HepG2 (cell line): Measurements from ENCODE around the gene ABCC3. TPM values are rescaled to one million over a fixed set of nuclear protein-coding genes. Genes with fewer than 3 reads are reported as not detected.

ENCODE experiments used
- ATAC-seq: fragments of 200-7000 bp; cut with Tn5 transposase; 3 replicates; pipeline ENCODE4 v1.9.1; 2020; ENCODE audit warnings: mild to moderate bottlenecking, moderate library complexity
- BruUV-seq: library from RNA; stranded (reverse); fragments of 400-500 nt; replicated peaks from 2 replicates; lab custom pipeline; 2021; lab: Mats Ljungman, UMichigan
- CTCF ChIA-PET: fragments of 300-600 bp; formaldehyde crosslinking; extraction: SDS; loops from one replicate; lab custom pipeline; 2021; ENCODE audit warnings: low total read pairs, inconsistent platforms, low intra/inter-chr PET ratio; lab: Yijun Ruan, JAX
- POLR2A ChIA-PET: fragments of 350-600 bp; sonication (Branson Sonifier 250); formaldehyde crosslinking; loops from one replicate; lab custom pipeline; 2020; ENCODE audit warnings: antibody characterized with exemption, inconsistent platforms; lab: Yijun Ruan, JAX
- DNase-seq: peaks from one replicate; pipeline ENCODE4 v3.0.0-alpha.2; 2015; ENCODE audit warnings: low spot score
- FAIRE-seq: peaks from 3 replicates; lab custom pipeline; 2011; peaks lifted over from hg19 to GRCh38; lab: Jason Lieb, UNC
- H2AFZ ChIP-seq: one replicate; pipeline ENCODE4 v1.6.1; 2011; ENCODE audit warnings: low read length, inconsistent platforms
- H3K27ac ChIP-seq: fragments of 300-600 bp; 3 replicates; pipeline ENCODE4 v1.8.0; 2011; ENCODE audit warnings: mixed run types, mild to moderate bottlenecking, mixed read lengths, low read length, inconsistent platforms; ENCODE audit not compliant: insufficient read depth; ENCODE audit errors: extremely low read length
- H3K27me3 ChIP-seq, 2 experiments: fragments of 200-600 bp in 1 of 2; 2 replicates in 1 of 2; 3 replicates in 1 of 2; pipeline versions ENCODE4 v1.6.0 to v1.8.0; 2011; ENCODE audit warnings: low read length in 2 of 2, mild to moderate bottlenecking in 2 of 2, moderate library complexity in 2 of 2, inconsistent platforms in 1 of 2; ENCODE audit not compliant: insufficient read depth in 2 of 2, control insufficient read depth in 1 of 2
- H3K36me3 ChIP-seq, 2 experiments: fragments of 200-600 bp in 1 of 2; replicated peaks in 1 of 2; 2 replicates in 1 of 2; 3 replicates in 1 of 2; pipeline versions ENCODE4 v1.5.1 to v1.8.0; 2011; ENCODE audit warnings: low read length in 2 of 2, inconsistent platforms in 1 of 2; ENCODE audit not compliant: insufficient read depth in 2 of 2, control insufficient read depth in 1 of 2
- H3K4me1 ChIP-seq: 2 replicates; pipeline ENCODE4 v1.5.1; 2012; ENCODE audit warnings: low read length, inconsistent platforms; ENCODE audit not compliant: insufficient read depth
- H3K4me2 ChIP-seq: 2 replicates; pipeline ENCODE4 v1.6.0; 2011; ENCODE audit warnings: low read depth, low read length, inconsistent platforms
- H3K4me3 ChIP-seq, 3 experiments: fragments of 200-600 bp in 1 of 3; sonication (generic), shearing (Covaris generic) in 1 of 3; replicated peaks in 1 of 3; 2 replicates each; pipeline ENCODE4 v1.5.1; 2011 to 2016; ENCODE audit warnings: low read length in 3 of 3, inconsistent platforms in 2 of 3, low read depth in 2 of 3, mild to moderate bottlenecking in 2 of 3, control low read depth in 1 of 3, mixed read lengths in 1 of 3; ENCODE audit not compliant: insufficient read depth in 1 of 3
- H3K79me2 ChIP-seq: one replicate; pipeline ENCODE4 v1.6.1; 2011; ENCODE audit warnings: low read length, inconsistent platforms; ENCODE audit not compliant: insufficient read depth
- H3K9ac ChIP-seq: 2 replicates; pipeline ENCODE4 v1.6.0; 2011; ENCODE audit warnings: mild to moderate bottlenecking, low read depth, low read length, inconsistent platforms; ENCODE audit not compliant: insufficient read depth
- H3K9me3 ChIP-seq: 2 replicates; pipeline ENCODE4 v1.5.1; 2012; ENCODE audit warnings: mild to moderate bottlenecking, low read length
- H4K20me1 ChIP-seq: 2 replicates; pipeline ENCODE4 v1.6.0; 2011; ENCODE audit warnings: inconsistent platforms, mild to moderate bottlenecking, low read length, moderate library complexity; ENCODE audit not compliant: insufficient read depth
- AGO1 ChIP-seq: fragments of 200-400 bp; formaldehyde crosslinking; IDR thresholded peaks from 2 replicates; pipeline ENCODE4 v1.6.1; 2017; ENCODE audit warnings: mild to moderate bottlenecking, low read depth, low read length, moderate library complexity; ENCODE audit not compliant: poor library complexity, severe bottlenecking
- DBP ChIP-seq: sonication (generic); formaldehyde crosslinking; IDR thresholded peaks from 2 replicates; pipeline ENCODE4 v1.4.0; 2020; ENCODE audit warnings: missing genetic modification reagents; ENCODE audit errors: not compliant biosample characterization
- FLYWCH1 ChIP-seq: sonication (generic); formaldehyde crosslinking; IDR thresholded peaks from 2 replicates; pipeline ENCODE4 v1.8.1; 2023; ENCODE audit warnings: mild to moderate bottlenecking, missing genetic modification reagents
- FOXC1 ChIP-seq: sonication (generic); formaldehyde crosslinking; IDR thresholded peaks from 2 replicates; pipeline ENCODE4 v1.8.0; 2022; ENCODE audit warnings: mild to moderate bottlenecking, missing genetic modification reagents, borderline replicate concordance
- GABPB1 ChIP-seq: IDR thresholded peaks from 2 replicates; pipeline ENCODE4 v1.6.1; 2016; ENCODE audit warnings: mild to moderate bottlenecking, missing genetic modification reagents, moderate library complexity, missing compliant biosample characterization
- GPBP1L1 ChIP-seq: sonication (generic); formaldehyde crosslinking; IDR thresholded peaks from 2 replicates; pipeline ENCODE4 v1.5.0; 2020; ENCODE audit warnings: mild to moderate bottlenecking, missing genetic modification reagents
- HHEX ChIP-seq: IDR thresholded peaks from 2 replicates; pipeline ENCODE4 v1.6.1; 2016; ENCODE audit warnings: control low read depth
- KDM2A ChIP-seq: sonication (generic); formaldehyde crosslinking; IDR thresholded peaks from 2 replicates; pipeline ENCODE4 v1.4.0; 2020; ENCODE audit warnings: low read depth, missing genetic modification reagents, borderline replicate concordance
- MYNN ChIP-seq: sonication (generic); formaldehyde crosslinking; IDR thresholded peaks from 2 replicates; pipeline ENCODE4 v1.4.0; 2020; ENCODE audit warnings: mild to moderate bottlenecking, low read depth, missing genetic modification reagents
- NFAT5 ChIP-seq: sonication (generic); formaldehyde crosslinking; IDR thresholded peaks from 2 replicates; pipeline ENCODE4 v1.4.0; 2020; ENCODE audit warnings: missing genetic modification reagents
- NFKBIZ ChIP-seq: IDR thresholded peaks from 2 replicates; pipeline ENCODE4 v1.6.1; 2018; ENCODE audit warnings: missing genetic modification reagents, missing compliant biosample characterization
- U2AF1 ChIP-seq: fragments of 200-400 bp; formaldehyde crosslinking; optimal IDR thresholded peaks from 2 replicates; pipeline ENCODE3; 2017; ENCODE audit warnings: mild to moderate bottlenecking, low read depth, low read length
- ZNF550 ChIP-seq: sonication (generic); formaldehyde crosslinking; IDR thresholded peaks from 2 replicates; pipeline ENCODE4 v1.4.0; 2020; ENCODE audit warnings: mild to moderate bottlenecking, missing genetic modification reagents, borderline replicate concordance
- WGBS: methylation state at CpG from one replicate; pipeline ENCODE4 v1.1.6; 2017; ENCODE audit warnings: low lambda C conversion rate; 5-methylcytosine and 5-hydroxymethylcytosine counted together
- in situ Hi-C: cut with HindIII; loops from 2 replicates; pipeline ENCODE4 v1.10.0; 2017; ENCODE audit warnings: low pct_unique_long_range_greater_than_20kb; ENCODE audit not compliant: extremely low pct_ligation_motif_present
- intact Hi-C: fragments of 100-400 bp; cut with micrococcal nuclease; formaldehyde crosslinking; loops from one replicate; pipeline ENCODE4 v1.10.0; 2022; ENCODE audit not compliant: unreplicated experiment
- polyA plus RNA-seq, 8 experiments: library from polyadenylated mRNA; depleted of rRNA in 3 of 8; stranded (reverse) in 7 of 8; unstranded in 1 of 8; fragments of >200 nt; fragmentation: Illumina TruSeq in 4 of 8; extraction: Trizol in 4 of 8; gene quantifications; 2 replicates each; pipeline versions ENCODE4 v1.2.1 to v1.2.3, GENCODE V29; 2011 to 2016; ENCODE audit warnings: low read depth in 4 of 8, missing spikeins in 1 of 8, mixed read lengths in 1 of 8; ENCODE audit not compliant: insufficient read depth in 1 of 8
- total RNA-seq, 5 experiments: library from RNA; depleted of rRNA; stranded (reverse); fragments of >200 nt; fragmentation: Illumina TruSeq; extraction: Trizol; gene quantifications; 2 replicates each; pipeline ENCODE4 v1.2.3, GENCODE V29; 2016; ENCODE audit warnings: low read depth in 1 of 5

Gene ABCC3
- total and polyA plus RNA-seq, 2 of the 13 experiments (the other 11 are each of a cell fraction or from before 2014, with no cell fraction given) = 25.2 to 50.7 TPM

- Histone ChIP-seq H3K27ac (peak overlapping the region; percentile 89), H3K36me3 (no peaks in the 10 kb centered on the region; a peak in 1 of 5 replicates), H2AFZ (no peak overlapping the region), H3K4me2 (no peak overlapping the region), H3K79me2 (peaks cover 16% of the 10 kb centered on the region), H3K4me3 (no peak overlapping the region), H3K9ac (no peak overlapping the region), H3K27me3 (no peaks in the 10 kb centered on the region; a peak in 1 of 5 replicates), H3K9me3 (no peaks in the 10 kb centered on the region), H3K4me1 (peaks cover 99% of the 10 kb centered on the region), H4K20me1 (no peaks in the 10 kb centered on the region)
- POLR2A ChIA-PET = interaction anchor here (0.7 to 21.3 kb wide), 8 partner anchors 16 to 211 kb away, joined by 3 to 839 read pairs (median 8); partner anchors contain the start of genes ABCC3, ANKRD40 and TOB1
- FAIRE-seq = no peak
- ATAC-seq = no peak
- in situ Hi-C loops (loop anchor here (5.0 kb wide), 2 partner anchors 63 to 143 kb away; partner anchors contain the start of gene SPATA20), intact Hi-C loops (no loop called here)
- CTCF ChIA-PET = no interaction called here
- no peak for DNase-seq
- 90% methylated on average over 13 of the region's 19 CpGs for WGBS
- no TSS peak for BruUV-seq
- TF ChIP-seq DBP (CRISPR knock-in tag) (no peak), U2AF1 (no peak), ZNF550 (CRISPR knock-in tag) (no peak), HHEX (CRISPR knock-in tag) (no peak), FLYWCH1 (CRISPR knock-in tag) (no peak), FOXC1 (CRISPR knock-in tag) (0 out of 2 replicates have a peak, but pooled peaks have one; percentile 14), NFAT5 (CRISPR knock-in tag) (no peak), AGO1 (peak; percentile 52), NFKBIZ (CRISPR knock-in tag) (no peak), KDM2A (CRISPR knock-in tag) (no peak), GABPB1 (CRISPR knock-in tag) (peak; percentile 20; the same call in 1 of the 2 replicates), GPBP1L1 (CRISPR knock-in tag) (no peak), MYNN (no peak)
Observed at GRCh38 chr17:50689956-50690886, 55.5 kb downstream of the ABCC3 start.
